Measurements from ENCODE around the gene IL17B.

IL17B gene

GRCh38 chr5:149374303-149374702, 4.8 kb downstream of the IL17B start:
- H3K4me3 ChIP-seq (ENCODE audit: low read depth, low read length): no peak overlapping the region
- H3K27ac ChIP-seq (ENCODE audit: low read depth, low read length): no peak overlapping the region

GRCh38 chr5:149372932-149373331, 6.2 kb downstream of the IL17B start:
- H3K36me3 ChIP-seq (ENCODE audit: control insufficient read depth, insufficient read depth, low read length): peaks cover 2% of the 10 kb centered on the region; the same call in 1 of the 2 replicates
- H3K4me1 ChIP-seq (ENCODE audit: control insufficient read depth, insufficient read depth, low read length): peaks cover 3% of the 10 kb centered on the region; the same call in 1 of the 2 replicates
- H3K9me3 ChIP-seq (ENCODE audit: control insufficient read depth, insufficient read depth, low read depth, low read length): no peaks in the 10 kb centered on the region
- no peak overlapping the region for H3K27ac ChIP-seq (ENCODE audit: low read depth, low read length)
- H3K4me3 ChIP-seq (ENCODE audit: low read depth, low read length): no peak overlapping the region
- H3K9ac ChIP-seq (ENCODE audit: low read length): no peak overlapping the region
- H3K27me3 ChIP-seq (ENCODE audit: control insufficient read depth, insufficient read depth, low read length): no peaks in the 10 kb centered on the region

More at GRCh38 chr5:149374303-149374702, 4.8 kb downstream of the IL17B start:
- 0 out of 2 replicates have a peak, but pooled peaks cover 3% of the 10 kb centered on the region for H3K4me1 ChIP-seq (ENCODE audit: control insufficient read depth, insufficient read depth, low read length)
- H3K36me3 ChIP-seq (ENCODE audit: control insufficient read depth, insufficient read depth, low read length): no peaks in the 10 kb centered on the region
- H3K27me3 ChIP-seq (ENCODE audit: control insufficient read depth, insufficient read depth, low read length): no peaks in the 10 kb centered on the region
- no peaks in the 10 kb centered on the region for H3K9me3 ChIP-seq (ENCODE audit: control insufficient read depth, insufficient read depth, low read depth, low read length)
- H3K9ac ChIP-seq (ENCODE audit: low read length): no peak overlapping the region

- Histone ChIP-seq H3K27ac (ENCODE audit: low read depth, low read length) (no peak overlapping the region), H3K4me1 (ENCODE audit: control insufficient read depth, insufficient read depth, low read length) (peaks cover 8% of the 10 kb centered on the region), H3K27me3 (ENCODE audit: control insufficient read depth, insufficient read depth, low read length) (no peaks in the 10 kb centered on the region), H3K4me3 (ENCODE audit: low read depth, low read length) (no peak overlapping the region), H3K9ac (ENCODE audit: low read length) (no peak overlapping the region), H3K36me3 (ENCODE audit: control insufficient read depth, insufficient read depth, low read length) (peaks cover 2% of the 10 kb centered on the region; the same call in 1 of the 2 replicates), H3K9me3 (ENCODE audit: control insufficient read depth, insufficient read depth, low read depth, low read length) (no peaks in the 10 kb centered on the region)
Measured at GRCh38 chr5:149372076-149372795, 6.9 kb downstream of the IL17B start.

GRCh38 chr5:149371296-149371962, 7.7 kb downstream of the IL17B start:
- Histone ChIP-seq H3K9me3 (ENCODE audit: control insufficient read depth, insufficient read depth, low read depth, low read length) (no peaks in the 10 kb centered on the region), H3K4me3 (ENCODE audit: low read depth, low read length) (no peak overlapping the region), H3K27me3 (ENCODE audit: control insufficient read depth, insufficient read depth, low read length) (no peaks in the 10 kb centered on the region), H3K27ac (ENCODE audit: low read depth, low read length) (no peak overlapping the region), H3K36me3 (ENCODE audit: control insufficient read depth, insufficient read depth, low read length) (peaks cover 2% of the 10 kb centered on the region; the same call in 1 of the 2 replicates), H3K4me1 (ENCODE audit: control insufficient read depth, insufficient read depth, low read length) (peaks cover 9% of the 10 kb centered on the region), H3K9ac (ENCODE audit: low read length) (no peak overlapping the region)

GRCh38 chr5:149370878-149371277, 8.2 kb downstream of the IL17B start:
- H3K4me1 ChIP-seq (ENCODE audit: control insufficient read depth, insufficient read depth, low read length): peaks cover 9% of the 10 kb centered on the region
- H3K9ac ChIP-seq (ENCODE audit: low read length): no peak overlapping the region
- no peaks in the 10 kb centered on the region for H3K9me3 ChIP-seq (ENCODE audit: control insufficient read depth, insufficient read depth, low read depth, low read length)
- no peaks in the 10 kb centered on the region for H3K27me3 ChIP-seq (ENCODE audit: control insufficient read depth, insufficient read depth, low read length)
- peaks cover 2% of the 10 kb centered on the region; the same call in 1 of the 2 replicates for H3K36me3 ChIP-seq (ENCODE audit: control insufficient read depth, insufficient read depth, low read length)
- H3K4me3 ChIP-seq (ENCODE audit: low read depth, low read length): no peak overlapping the region
- no peak overlapping the region for H3K27ac ChIP-seq (ENCODE audit: low read depth, low read length)

DNA sequence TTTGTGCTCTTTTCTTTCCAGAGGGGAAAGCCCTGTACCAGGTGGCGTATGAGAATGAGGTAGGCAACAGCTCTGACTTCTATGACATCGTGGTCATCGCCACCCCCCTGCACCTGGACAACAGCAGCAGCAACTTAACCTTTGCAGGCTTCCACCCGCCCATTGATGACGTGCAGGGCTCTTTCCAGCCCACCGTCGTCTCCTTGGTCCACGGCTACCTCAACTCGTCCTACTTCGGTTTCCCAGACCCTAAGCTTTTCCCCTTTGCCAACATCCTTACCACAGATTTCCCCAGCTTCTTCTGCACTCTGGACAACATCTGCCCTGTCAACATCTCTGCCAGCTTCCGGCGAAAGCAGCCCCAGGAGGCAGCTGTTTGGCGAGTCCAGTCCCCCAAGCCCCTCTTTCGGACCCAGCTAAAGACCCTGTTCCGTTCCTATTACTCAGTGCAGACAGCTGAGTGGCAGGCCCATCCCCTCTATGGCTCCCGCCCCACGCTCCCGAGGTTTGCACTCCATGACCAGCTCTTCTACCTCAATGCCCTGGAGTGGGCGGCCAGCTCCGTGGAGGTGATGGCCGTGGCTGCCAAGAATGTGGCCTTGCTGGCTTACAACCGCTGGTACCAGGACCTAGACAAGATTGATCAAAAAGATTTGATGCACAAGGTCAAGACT, 11.0 kb downstream of the IL17B start:
- Histone ChIP-seq H3K27me3 (ENCODE audit: control insufficient read depth, insufficient read depth, low read length) (no peaks in the 10 kb centered on the region), H3K9me3 (ENCODE audit: control insufficient read depth, insufficient read depth, low read depth, low read length) (no peaks in the 10 kb centered on the region), H3K9ac (ENCODE audit: low read length) (no peak overlapping the region), H3K36me3 (ENCODE audit: control insufficient read depth, insufficient read depth, low read length) (peaks cover 2% of the 10 kb centered on the region; the same call in 1 of the 2 replicates), H3K4me1 (ENCODE audit: control insufficient read depth, insufficient read depth, low read length) (peaks cover 9% of the 10 kb centered on the region), H3K4me3 (ENCODE audit: low read depth, low read length) (no peak overlapping the region), H3K27ac (ENCODE audit: low read depth, low read length) (no peak overlapping the region)

- Histone ChIP-seq H3K4me3 (ENCODE audit: low read depth, low read length) (no peak overlapping the region), H3K4me1 (ENCODE audit: control insufficient read depth, insufficient read depth, low read length) (peaks cover 9% of the 10 kb centered on the region), H3K9me3 (ENCODE audit: control insufficient read depth, insufficient read depth, low read depth, low read length) (no peaks in the 10 kb centered on the region), H3K27ac (ENCODE audit: low read depth, low read length) (no peak overlapping the region), H3K9ac (ENCODE audit: low read length) (no peak overlapping the region), H3K36me3 (ENCODE audit: control insufficient read depth, insufficient read depth, low read length) (peaks cover 2% of the 10 kb centered on the region; the same call in 1 of the 2 replicates), H3K27me3 (ENCODE audit: control insufficient read depth, insufficient read depth, low read length) (no peaks in the 10 kb centered on the region)
Measured at GRCh38 chr5:149367249-149367971, 11.7 kb downstream of the IL17B start.

DNA sequence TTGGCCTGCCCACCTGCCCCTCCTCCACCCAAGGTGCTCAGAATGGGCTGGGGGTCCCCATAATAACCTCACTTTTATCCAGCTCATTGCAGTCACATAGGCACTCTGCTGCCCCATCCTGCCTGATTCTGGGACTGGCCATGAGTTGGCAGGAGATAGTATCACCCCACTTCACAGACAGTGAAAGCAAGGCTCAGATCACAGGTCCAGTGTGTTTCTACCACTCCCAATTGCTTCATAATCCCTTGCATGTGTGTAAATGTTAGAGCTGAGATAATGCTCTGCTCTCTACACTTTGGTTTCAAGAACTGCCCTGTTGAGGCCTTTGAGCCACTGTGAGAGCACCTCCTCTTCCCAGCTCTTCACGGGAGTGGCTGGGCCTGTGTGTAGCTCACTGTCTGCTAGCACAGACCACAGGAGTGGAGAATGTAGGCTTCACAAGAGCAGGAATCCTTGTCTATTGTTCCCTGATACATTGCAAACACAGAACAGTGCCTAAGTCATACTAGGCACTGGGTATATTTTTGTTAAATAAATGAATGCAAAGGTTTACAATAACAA, 12.8 kb downstream of the IL17B start:
- Histone ChIP-seq H3K4me3 (ENCODE audit: low read depth, low read length) (no peak overlapping the region), H3K27ac (ENCODE audit: low read depth, low read length) (no peak overlapping the region), H3K4me1 (ENCODE audit: control insufficient read depth, insufficient read depth, low read length) (peaks cover 9% of the 10 kb centered on the region), H3K9me3 (ENCODE audit: control insufficient read depth, insufficient read depth, low read depth, low read length) (no peaks in the 10 kb centered on the region), H3K27me3 (ENCODE audit: control insufficient read depth, insufficient read depth, low read length) (no peaks in the 10 kb centered on the region), H3K36me3 (ENCODE audit: control insufficient read depth, insufficient read depth, low read length) (peaks cover 2% of the 10 kb centered on the region; the same call in 1 of the 2 replicates), H3K9ac (ENCODE audit: low read length) (no peak overlapping the region)

DNA sequence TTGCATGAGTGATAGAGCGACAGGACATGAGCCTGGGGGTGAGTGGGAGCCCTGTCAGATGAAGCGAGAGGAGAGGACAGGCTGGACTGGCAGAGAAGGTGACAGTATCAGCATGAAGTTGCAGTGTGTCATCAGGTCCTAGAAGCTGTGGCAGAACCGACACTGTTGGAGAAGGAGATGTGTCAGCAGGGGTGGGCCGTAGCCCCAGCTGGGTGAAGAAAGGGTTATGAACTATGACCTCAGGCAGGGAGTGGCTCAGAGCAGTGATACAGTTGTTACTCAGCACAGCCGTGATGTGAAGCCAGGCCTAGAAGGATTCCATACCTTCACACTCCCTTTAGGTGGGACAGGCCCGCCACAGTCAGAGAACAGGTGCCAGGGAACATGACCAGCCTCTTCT, 13.7 kb downstream of the IL17B start:
- Histone ChIP-seq H3K27ac (ENCODE audit: low read depth, low read length) (no peak overlapping the region), H3K9me3 (ENCODE audit: control insufficient read depth, insufficient read depth, low read depth, low read length) (no peaks in the 10 kb centered on the region), H3K36me3 (ENCODE audit: control insufficient read depth, insufficient read depth, low read length) (peaks cover 2% of the 10 kb centered on the region; the same call in 1 of the 2 replicates), H3K27me3 (ENCODE audit: control insufficient read depth, insufficient read depth, low read length) (no peaks in the 10 kb centered on the region), H3K4me1 (ENCODE audit: control insufficient read depth, insufficient read depth, low read length) (peaks cover 6% of the 10 kb centered on the region), H3K4me3 (ENCODE audit: low read depth, low read length) (no peak overlapping the region), H3K9ac (ENCODE audit: low read length) (no peak overlapping the region)

DNA sequence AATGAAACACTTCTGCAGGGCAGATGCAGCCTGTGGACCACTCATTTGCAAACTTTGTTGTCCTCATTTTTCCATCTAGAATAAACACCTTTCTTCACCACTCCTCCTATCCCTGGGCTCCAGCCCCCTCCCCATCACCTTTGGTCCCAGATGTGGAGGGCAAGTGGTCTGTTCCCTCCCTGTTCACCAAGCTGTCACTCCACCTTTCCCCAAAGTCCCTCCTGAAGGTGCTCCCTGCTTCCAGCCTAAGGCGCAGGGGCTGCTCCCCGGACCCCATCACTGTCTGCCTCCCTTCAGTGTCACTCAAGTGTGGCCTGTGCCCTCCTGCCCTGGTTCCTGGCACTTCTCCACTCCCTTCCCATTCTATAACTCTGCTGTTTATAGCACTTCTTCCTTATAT, 14.4 kb downstream of the IL17B start:
- H3K36me3 ChIP-seq (ENCODE audit: control insufficient read depth, insufficient read depth, low read length): peaks cover 2% of the 10 kb centered on the region; the same call in 1 of the 2 replicates
- no peaks in the 10 kb centered on the region for H3K9me3 ChIP-seq (ENCODE audit: control insufficient read depth, insufficient read depth, low read depth, low read length)
- H3K27ac ChIP-seq (ENCODE audit: low read depth, low read length): no peak overlapping the region
- peaks cover 6% of the 10 kb centered on the region for H3K4me1 ChIP-seq (ENCODE audit: control insufficient read depth, insufficient read depth, low read length)
- no peaks in the 10 kb centered on the region for H3K27me3 ChIP-seq (ENCODE audit: control insufficient read depth, insufficient read depth, low read length)
- H3K4me3 ChIP-seq (ENCODE audit: low read depth, low read length): no peak overlapping the region
- no peak overlapping the region for H3K9ac ChIP-seq (ENCODE audit: low read length)

Measured in HUES6 (cell line).